Right lobe of liver (tissue), 4 donors: Measurements from ENCODE around the gene DELE1.

Experiments used
- POLR2A ChIP-seq: fragments of 450-650 bp; IDR thresholded peaks from one replicate; pipeline ENCODE4 v1.6.1; 2017; ENCODE audit warnings: antibody characterized with exemption, mild to moderate bottlenecking
- TF ChIP-seq, protein P1 (sequence below), 4 donors: fragments of 200-600 bp in 3 of 4; fragments of 450-650 bp in 1 of 4; IDR thresholded peaks; one replicate each; pipeline versions ENCODE4 v1.5.1 to v1.8.0; 2016 to 2022; ENCODE audit warnings: antibody characterized with exemption in 4 of 4, mild to moderate bottlenecking in 2 of 4
- donor health status: DM: no; HTN: no; CAD: no.
- donor health status: DM: no; HTN: no; CAD: no.
- donor health status: DM: no; HTN: yes; CAD: no.

DNA sequence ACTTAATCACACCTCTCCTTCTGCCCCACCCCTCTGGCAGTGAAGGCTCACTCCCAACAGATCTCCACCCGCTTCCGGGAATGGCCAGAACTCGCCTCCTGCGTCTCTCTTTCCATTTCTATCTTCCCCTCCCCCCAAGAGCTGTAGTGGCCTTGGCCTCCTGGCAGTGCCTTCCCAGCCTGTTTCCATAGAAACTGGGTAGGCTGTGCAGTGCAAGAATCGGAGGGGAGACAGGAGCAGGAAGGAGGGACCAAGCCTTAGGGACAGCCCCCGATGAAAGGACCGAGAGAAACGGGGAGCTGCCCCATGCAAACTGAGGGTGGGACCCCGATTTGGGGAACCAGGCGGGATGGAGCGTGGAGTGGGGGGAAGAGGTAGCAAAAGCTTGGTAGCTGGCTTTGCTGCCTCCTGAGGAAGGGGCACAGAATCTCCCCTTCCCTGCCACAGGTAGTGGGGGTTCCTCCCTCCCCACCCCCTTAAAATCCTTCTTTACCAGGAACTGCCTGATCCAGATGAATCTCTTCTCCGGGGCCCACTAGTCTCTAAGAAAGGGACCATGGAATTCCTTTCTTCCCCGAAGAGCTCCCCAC, 41.0 kb upstream of the DELE1 start:
- no peak for TF ChIP-seq POLR2A
- TF ChIP-seq, protein P1, sequence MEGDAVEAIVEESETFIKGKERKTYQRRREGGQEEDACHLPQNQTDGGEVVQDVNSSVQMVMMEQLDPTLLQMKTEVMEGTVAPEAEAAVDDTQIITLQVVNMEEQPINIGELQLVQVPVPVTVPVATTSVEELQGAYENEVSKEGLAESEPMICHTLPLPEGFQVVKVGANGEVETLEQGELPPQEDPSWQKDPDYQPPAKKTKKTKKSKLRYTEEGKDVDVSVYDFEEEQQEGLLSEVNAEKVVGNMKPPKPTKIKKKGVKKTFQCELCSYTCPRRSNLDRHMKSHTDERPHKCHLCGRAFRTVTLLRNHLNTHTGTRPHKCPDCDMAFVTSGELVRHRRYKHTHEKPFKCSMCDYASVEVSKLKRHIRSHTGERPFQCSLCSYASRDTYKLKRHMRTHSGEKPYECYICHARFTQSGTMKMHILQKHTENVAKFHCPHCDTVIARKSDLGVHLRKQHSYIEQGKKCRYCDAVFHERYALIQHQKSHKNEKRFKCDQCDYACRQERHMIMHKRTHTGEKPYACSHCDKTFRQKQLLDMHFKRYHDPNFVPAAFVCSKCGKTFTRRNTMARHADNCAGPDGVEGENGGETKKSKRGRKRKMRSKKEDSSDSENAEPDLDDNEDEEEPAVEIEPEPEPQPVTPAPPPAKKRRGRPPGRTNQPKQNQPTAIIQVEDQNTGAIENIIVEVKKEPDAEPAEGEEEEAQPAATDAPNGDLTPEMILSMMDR (IDR thresholded peaks at IDR 0.05): no peak
